ENCODE results near the gene XPR1.
"Not testable (repeated sequence)": the region's sequence is repeated elsewhere in the genome, so short reads cannot be mapped to it uniquely, and the experiment has no call there.

Gene XPR1

GRCh38 chr1:180845352-180845751 is 213.5 kb downstream of the XPR1 start:
- no peak for DNase-seq

- DNase-seq: no peak
These were observed 216.4 kb downstream of the XPR1 start for GRCh38 chr1:180848191-180848590.

- DNase-seq: no peak
These were observed 217.4 kb downstream of the XPR1 start for GRCh38 chr1:180849031-180849775.

- no peak for DNase-seq
These were observed 220.4 kb downstream of the XPR1 start for GRCh38 chr1:180851995-180852887.

- no peak for DNase-seq
These were observed 222.2 kb downstream of the XPR1 start for GRCh38 chr1:180854001-180854400.

- no peak for DNase-seq
These were observed 222.6 kb downstream of the XPR1 start for GRCh38 chr1:180854456-180854855.

- DNase-seq: not testable (repeated sequence)
These were observed 226.3 kb downstream of the XPR1 start for GRCh38 chr1:180857947-180858725.

GRCh38 chr1:180859306-180859705 is 227.5 kb downstream of the XPR1 start:
- DNase-seq: no peak

GRCh38 chr1:180860535-180860934 is 228.7 kb downstream of the XPR1 start:
- no peak for DNase-seq

- no peak for DNase-seq
These were observed 230.5 kb downstream of the XPR1 start for GRCh38 chr1:180862305-180862704.

GRCh38 chr1:180863158-180863775 is 231.4 kb downstream of the XPR1 start:
- no peak for DNase-seq

GRCh38 chr1:180881806-180882509 is 250.1 kb downstream of the XPR1 start:
- peak in 1 of 2 experiments; percentile 41 for DNase-seq

GRCh38 chr1:180884588-180885300 is 252.9 kb downstream of the XPR1 start:
- DNase-seq: no peak

GRCh38 chr1:180886338-180886737 is 254.5 kb downstream of the XPR1 start:
- no peak for DNase-seq

GRCh38 chr1:180887841-180888240 is 256.0 kb downstream of the XPR1 start:
- no peak for DNase-seq

- no peak for DNase-seq
These were observed 257.0 kb downstream of the XPR1 start for GRCh38 chr1:180888870-180889269.

GRCh38 chr1:180889325-180889724 is 257.5 kb downstream of the XPR1 start:
- DNase-seq: no peak

GRCh38 chr1:180892272-180892671 is 260.4 kb downstream of the XPR1 start:
- no peak for DNase-seq

- no peak for DNase-seq
These were observed 260.9 kb downstream of the XPR1 start for GRCh38 chr1:180892675-180893074.

- DNase-seq: no peak
These were observed 261.8 kb downstream of the XPR1 start for GRCh38 chr1:180893614-180894013.

GRCh38 chr1:180896161-180896560 is 264.3 kb downstream of the XPR1 start:
- DNase-seq: no peak
